Measurements from ENCODE around the gene MATR3.

The MATR3 gene

GRCh38 chr5:139293507-139294373 is at the start of gene MATR3:
MATR3 (plus strand) TSS chr5:139293740; CDS start chr5:139307416, 13,676 bp downstream.
- peak; percentile 92 for DNase-seq (ENCODE audit: extremely low spot score)
- peak; percentile 23; the same call in 1 of the 2 replicates for TF ChIP-seq SP1 (IDR thresholded peaks at IDR 0.05)
- TF ChIP-seq CTBP1 (IDR thresholded peaks at IDR 0.05; ENCODE audit: borderline replicate concordance): no peak
- TF ChIP-seq HDGF (IDR thresholded peaks at IDR 0.05; ENCODE audit: borderline replicate concordance): no peak
- TF ChIP-seq ZNF384 (IDR thresholded peaks at IDR 0.05): no peak
- no peak for TF ChIP-seq SUZ12 (IDR thresholded peaks at IDR 0.05)
- peak; percentile 78 for TF ChIP-seq ELF4 (IDR thresholded peaks at IDR 0.05)
- TF ChIP-seq, protein P1, sequence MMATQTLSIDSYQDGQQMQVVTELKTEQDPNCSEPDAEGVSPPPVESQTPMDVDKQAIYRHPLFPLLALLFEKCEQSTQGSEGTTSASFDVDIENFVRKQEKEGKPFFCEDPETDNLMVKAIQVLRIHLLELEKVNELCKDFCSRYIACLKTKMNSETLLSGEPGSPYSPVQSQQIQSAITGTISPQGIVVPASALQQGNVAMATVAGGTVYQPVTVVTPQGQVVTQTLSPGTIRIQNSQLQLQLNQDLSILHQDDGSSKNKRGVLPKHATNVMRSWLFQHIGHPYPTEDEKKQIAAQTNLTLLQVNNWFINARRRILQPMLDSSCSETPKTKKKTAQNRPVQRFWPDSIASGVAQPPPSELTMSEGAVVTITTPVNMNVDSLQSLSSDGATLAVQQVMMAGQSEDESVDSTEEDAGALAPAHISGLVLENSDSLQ (IDR thresholded peaks at IDR 0.05): peak; percentile 18; the same call in 1 of the 2 replicates
- no peak for TF ChIP-seq TARDBP (IDR thresholded peaks at IDR 0.05)
- TF ChIP-seq ARNT (IDR thresholded peaks at IDR 0.05): no peak
- TF ChIP-seq FOXM1 (IDR thresholded peaks at IDR 0.05; ENCODE audit: borderline replicate concordance): no peak
- no peak for TF ChIP-seq BHLHE40 (IDR thresholded peaks at IDR 0.05; ENCODE audit: borderline replicate concordance)
- no peak for TF ChIP-seq FOXK2 (IDR thresholded peaks at IDR 0.05)
- TF ChIP-seq L3MBTL2 (conservative IDR thresholded peaks at IDR 0.05): peak; percentile 52; the same call in 1 of the 2 replicates
- no peak for TF ChIP-seq FOXA1 (IDR thresholded peaks at IDR 0.05)
- TF ChIP-seq NFRKB (IDR thresholded peaks at IDR 0.05): peak; percentile 84
- POLR2A ChIA-PET: interaction anchor here (0.6 to 4.4 kb wide), 31 partner anchors 8 to 706 kb away, joined by 3 to 104 read pairs (median 4); partner anchors contain the start of genes CTNNA1, PAIP2, SIL1 and SPATA24
- CTCF ChIA-PET: interaction anchor here (0.6 to 1.6 kb wide), 4 partner anchors 8 to 476 kb away, joined by 3 to 5 read pairs (median 3); no protein-coding TSS in a partner anchor

DNA sequence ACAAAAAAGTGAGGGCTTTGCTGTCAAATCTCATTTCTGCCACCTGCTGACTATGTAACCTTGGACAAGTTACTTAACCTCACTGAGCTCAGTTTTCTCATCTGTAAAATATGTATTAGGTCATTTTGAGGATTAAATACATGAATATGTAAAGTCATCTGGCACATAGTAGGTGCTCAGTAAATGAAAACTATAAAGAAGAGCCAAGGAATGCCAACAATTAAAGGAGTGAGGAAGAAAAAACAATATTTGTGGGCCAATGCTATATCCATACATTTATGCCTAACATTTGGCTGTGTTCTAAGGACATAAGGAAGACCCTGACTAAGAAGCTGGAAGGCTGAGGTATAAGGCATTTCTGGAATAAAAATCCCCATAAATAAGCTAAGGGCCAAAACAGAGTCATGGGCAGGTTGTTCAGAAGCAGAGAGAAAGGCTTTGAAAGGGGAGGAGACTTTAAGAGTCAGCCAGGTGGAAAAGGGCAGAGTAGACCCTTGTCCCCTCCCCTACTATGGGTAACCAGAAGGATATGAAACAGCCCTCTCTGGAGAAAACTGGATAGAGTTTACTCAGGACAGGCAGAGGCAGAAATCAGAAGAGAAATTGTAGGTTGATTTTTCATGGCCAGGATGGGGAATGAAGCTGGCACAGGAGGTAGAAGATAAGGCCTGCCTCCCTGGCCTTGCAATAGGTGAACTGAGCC is 47.8 kb upstream of the MATR3 start:
- CTCF ChIA-PET: no interaction called here
- no peak for DNase-seq (ENCODE audit: extremely low spot score)
- POLR2A ChIA-PET: no interaction called here
- TF ChIP-seq NFRKB (IDR thresholded peaks at IDR 0.05): no peak
- TF ChIP-seq ARNT (IDR thresholded peaks at IDR 0.05): no peak
- no peak for TF ChIP-seq ELF4 (IDR thresholded peaks at IDR 0.05)
- TF ChIP-seq, protein P1 (IDR thresholded peaks at IDR 0.05): no peak
- no peak for TF ChIP-seq TARDBP (IDR thresholded peaks at IDR 0.05)
- TF ChIP-seq BHLHE40 (IDR thresholded peaks at IDR 0.05; ENCODE audit: borderline replicate concordance): no peak
- no peak for TF ChIP-seq LEF1 (IDR thresholded peaks at IDR 0.05; ENCODE audit: borderline replicate concordance)
- TF ChIP-seq ZNF384 (IDR thresholded peaks at IDR 0.05): no peak
- no peak for TF ChIP-seq FOXK2 (IDR thresholded peaks at IDR 0.05)
- TF ChIP-seq FOXM1 (IDR thresholded peaks at IDR 0.05; ENCODE audit: borderline replicate concordance): no peak
- no peak for TF ChIP-seq L3MBTL2 (conservative IDR thresholded peaks at IDR 0.05)
- TF ChIP-seq FOXA1 (IDR thresholded peaks at IDR 0.05): no peak
- TF ChIP-seq CTBP1 (IDR thresholded peaks at IDR 0.05; ENCODE audit: borderline replicate concordance): no peak
- no peak for TF ChIP-seq SUZ12 (IDR thresholded peaks at IDR 0.05)
- no peak for TF ChIP-seq HDGF (IDR thresholded peaks at IDR 0.05; ENCODE audit: borderline replicate concordance)
- TF ChIP-seq SP1 (IDR thresholded peaks at IDR 0.05): no peak

- DNase-seq (ENCODE audit: extremely low spot score): no peak
- TF ChIP-seq TARDBP (IDR thresholded peaks at IDR 0.05) (no peak), SP1 (IDR thresholded peaks at IDR 0.05) (no peak), FOXK2 (IDR thresholded peaks at IDR 0.05) (no peak)
- TF ChIP-seq, protein P1 (IDR thresholded peaks at IDR 0.05): no peak
- CTCF ChIA-PET: no interaction called here
- POLR2A ChIA-PET: no interaction called here
Measured at GRCh38 chr5:139246394-139246793, 47.1 kb upstream of the MATR3 start.

- DNase-seq (ENCODE audit: extremely low spot score): no peak
- ChIA-PET POLR2A (no interaction called here), CTCF (no interaction called here)
- TF ChIP-seq FOXA1 (IDR thresholded peaks at IDR 0.05) (no peak), ELF4 (IDR thresholded peaks at IDR 0.05) (no peak), CTBP1 (IDR thresholded peaks at IDR 0.05; ENCODE audit: borderline replicate concordance) (no peak), NFRKB (IDR thresholded peaks at IDR 0.05) (no peak), SP1 (IDR thresholded peaks at IDR 0.05) (no peak), SUZ12 (IDR thresholded peaks at IDR 0.05) (no peak)
Measured at GRCh38 chr5:139248826-139249453, 44.6 kb upstream of the MATR3 start.

DNA sequence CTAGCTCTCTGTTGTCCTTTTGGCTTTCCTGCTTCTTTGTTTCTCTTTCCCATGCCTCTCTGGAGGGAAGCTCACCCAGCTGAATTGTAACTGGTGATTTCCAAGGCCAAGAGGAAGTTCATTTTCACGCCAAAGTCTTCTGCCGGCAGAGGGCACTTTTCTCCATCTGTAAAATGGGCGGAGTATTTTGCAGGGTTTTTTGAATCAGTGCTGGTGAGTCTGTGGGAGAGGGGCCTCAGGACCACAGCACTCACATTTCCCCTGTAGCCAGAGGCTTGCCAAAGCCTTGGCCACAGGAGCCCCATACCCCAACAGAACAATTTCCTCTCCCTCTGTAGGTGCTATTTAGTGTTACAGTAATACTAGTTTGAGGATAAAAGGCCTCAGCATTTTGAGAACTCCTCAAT is 42.3 kb upstream of the MATR3 start:
- ChIA-PET CTCF (no interaction called here), POLR2A (no interaction called here)
- DNase-seq (ENCODE audit: extremely low spot score): no peak
- no peak for TF ChIP-seq FOXK2 (IDR thresholded peaks at IDR 0.05)
- TF ChIP-seq FOXM1 (IDR thresholded peaks at IDR 0.05; ENCODE audit: borderline replicate concordance): no peak
- TF ChIP-seq BHLHE40 (IDR thresholded peaks at IDR 0.05; ENCODE audit: borderline replicate concordance): no peak
- TF ChIP-seq, protein P1 (IDR thresholded peaks at IDR 0.05): no peak
- no peak for TF ChIP-seq ARNT (IDR thresholded peaks at IDR 0.05)
- no peak for TF ChIP-seq L3MBTL2 (conservative IDR thresholded peaks at IDR 0.05)
- TF ChIP-seq HDGF (IDR thresholded peaks at IDR 0.05; ENCODE audit: borderline replicate concordance): no peak
- TF ChIP-seq CTBP1 (IDR thresholded peaks at IDR 0.05; ENCODE audit: borderline replicate concordance): no peak
- no peak for TF ChIP-seq ELF4 (IDR thresholded peaks at IDR 0.05)
- TF ChIP-seq TARDBP (IDR thresholded peaks at IDR 0.05): no peak

Data from HEK293T (cell line).